CD14-positive monocyte (primary cell): Measurements from ENCODE around the gene SUSD1. TPM values are rescaled to one million over a fixed set of nuclear protein-coding genes. Genes with fewer than 3 reads are reported as not detected.

ENCODE experiments used
- DNase-seq, 3 donors: peaks; one replicate each; pipeline ENCODE4 v3.0.0-alpha.2; 2011 to 2022
- H2AFZ ChIP-seq: 2 replicates; pipeline ENCODE4 v1.6.0; 2012; ENCODE audit warnings: mild to moderate bottlenecking, low read depth, low read length, inconsistent platforms; ENCODE audit not compliant: insufficient read depth, poor library complexity, severe bottlenecking
- H3K27ac ChIP-seq, 2 donors: 1 replicate in 1 of 2; 2 replicates in 1 of 2; pipeline ENCODE4 v1.5.1; 2012 to 2013; ENCODE audit warnings: low read length in 2 of 2, control low read depth in 1 of 2, inconsistent platforms in 1 of 2, low read depth in 1 of 2, mild to moderate bottlenecking in 1 of 2
- H3K27me3 ChIP-seq, 2 donors: one replicate each; pipeline versions ENCODE4 v1.6.0 to v1.6.1; 2011 to 2013; ENCODE audit warnings: low read length in 2 of 2; ENCODE audit not compliant: control insufficient read depth in 2 of 2, insufficient read depth in 2 of 2
- H3K36me3 ChIP-seq, 2 donors: replicated peaks in 1 of 2; 1 replicate in 1 of 2; 2 replicates in 1 of 2; pipeline versions ENCODE4 v1.5.1 to v1.6.1; 2012 to 2013; ENCODE audit warnings: low read length in 2 of 2, control low read depth in 1 of 2, inconsistent platforms in 1 of 2, mild to moderate bottlenecking in 1 of 2; ENCODE audit not compliant: insufficient read depth in 2 of 2, control insufficient read depth in 1 of 2
- H3K4me1 ChIP-seq, 2 donors: 1 replicate in 1 of 2; 2 replicates in 1 of 2; pipeline versions ENCODE4 v1.5.1 to v1.6.1; 2012 to 2013; ENCODE audit warnings: low read length in 2 of 2, control low read depth in 1 of 2, inconsistent platforms in 1 of 2, mild to moderate bottlenecking in 1 of 2, moderate library complexity in 1 of 2; ENCODE audit not compliant: insufficient read depth in 2 of 2, control insufficient read depth in 1 of 2
- H3K4me2 ChIP-seq: replicated peaks from 2 replicates; pipeline ENCODE3; 2012; ENCODE audit warnings: low read length, moderate library complexity, mild to moderate bottlenecking; ENCODE audit not compliant: poor library complexity, severe bottlenecking; ENCODE audit errors: extremely low read depth
- H3K4me3 ChIP-seq, 3 experiments: fragments of 200-600 bp in 1 of 3; sonication (generic) in 1 of 3; replicated peaks in 1 of 3; 1 replicate in 2 of 3; 2 replicates in 1 of 3; pipeline ENCODE4 v1.5.1; 2011 to 2013; ENCODE audit warnings: low read length in 3 of 3, mild to moderate bottlenecking in 3 of 3, control low read depth in 2 of 3, low read depth in 2 of 3, inconsistent platforms in 1 of 3, moderate library complexity in 1 of 3
- H3K79me2 ChIP-seq: 2 replicates; pipeline ENCODE4 v1.6.0; 2012; ENCODE audit warnings: mild to moderate bottlenecking, control low read depth, inconsistent platforms, low read length, moderate library complexity; ENCODE audit not compliant: insufficient read depth
- H3K9ac ChIP-seq: 2 replicates; pipeline ENCODE4 v1.6.0; 2017; ENCODE audit warnings: low read length, mild to moderate bottlenecking; ENCODE audit not compliant: insufficient read depth, poor library complexity, severe bottlenecking
- H3K9me3 ChIP-seq, 2 donors: replicated peaks in 1 of 2; 1 replicate in 1 of 2; 2 replicates in 1 of 2; pipeline versions ENCODE4 v1.5.1 to v1.6.1; 2012 to 2013; ENCODE audit warnings: low read length in 2 of 2, control low read depth in 1 of 2; ENCODE audit not compliant: control insufficient read depth in 1 of 2, insufficient read depth in 1 of 2
- H4K20me1 ChIP-seq: 2 replicates; pipeline ENCODE4 v1.6.0; 2012; ENCODE audit warnings: mild to moderate bottlenecking, low read length, control low read depth, moderate library complexity; ENCODE audit not compliant: insufficient read depth
- H3K27ac Mint-ChIP-seq, 7 donors: one replicate each; pipeline ENCODE4 v1.8.0; 2020; ENCODE audit warnings: mild to moderate bottlenecking in 7 of 7, mixed read lengths in 7 of 7, moderate library complexity in 6 of 7, inconsistent platforms in 2 of 7
- H3K27me3 Mint-ChIP-seq, 3 donors: one replicate each; pipeline ENCODE4 v1.8.0; 2021 to 2022; ENCODE audit warnings: low read depth in 3 of 3, mild to moderate bottlenecking in 3 of 3, mixed read lengths in 3 of 3, moderate library complexity in 3 of 3, inconsistent platforms in 1 of 3
- H3K36me3 Mint-ChIP-seq, 2 donors: one replicate each; pipeline ENCODE4 v1.8.0; 2020; ENCODE audit warnings: mixed read lengths in 2 of 2, inconsistent platforms in 1 of 2, mild to moderate bottlenecking in 1 of 2
- H3K4me1 Mint-ChIP-seq: one replicate; pipeline ENCODE4 v1.8.0; 2020; ENCODE audit warnings: mild to moderate bottlenecking, mixed read lengths
- H3K4me3 Mint-ChIP-seq, 2 donors: one replicate each; pipeline ENCODE4 v1.8.0; 2020; ENCODE audit warnings: mild to moderate bottlenecking in 2 of 2, mixed read lengths in 2 of 2, moderate library complexity in 1 of 2
- H3K9me3 Mint-ChIP-seq, 7 donors: one replicate each; pipeline ENCODE4 v1.8.0; 2020 to 2022; ENCODE audit warnings: mixed read lengths in 7 of 7, mild to moderate bottlenecking in 6 of 7, moderate library complexity in 6 of 7, inconsistent platforms in 2 of 7
- CTCF ChIP-seq: fragments of 200-600 bp; IDR thresholded peaks from one replicate; pipeline ENCODE4 v1.8.0; 2022; ENCODE audit warnings: antibody characterized with exemption, mild to moderate bottlenecking
- WGBS: methylation state at CpG from one replicate; pipeline ENCODE4 v1.1.5; 2013; ENCODE audit warnings: missing lambda C conversion rate; ENCODE audit not compliant: insufficient coverage; 5-methylcytosine and 5-hydroxymethylcytosine counted together
- intact Hi-C, 2 donors: fragments of 100-400 bp; cut with micrococcal nuclease; formaldehyde crosslinking; loops; one replicate each; pipeline versions ENCODE4 v1.15.0 to v1.15.1; 2023
- polyA plus RNA-seq, 3 donors: library from polyadenylated mRNA; depleted of rRNA in 1 of 3; unstranded in 2 of 3; stranded (reverse) in 1 of 3; fragments of 300-500 nt in 2 of 3; fragments of >200 nt in 1 of 3; fragmentation: Illumina TruSeq in 2 of 3; gene quantifications; 1 replicate in 2 of 3; 2 replicates in 1 of 3; pipeline ENCODE4 v1.2.3, GENCODE V29; 2012 to 2021

Gene SUSD1
- polyA plus RNA-seq, 3 donors, result 29.1 to 42.3 (median 30.9) TPM

- Histone ChIP-seq H2AFZ (no peak overlapping the region), H3K4me3 (no peak overlapping the region), H4K20me1 (no peaks in the 10 kb centered on the region), H3K4me2 (no peak overlapping the region), H3K4me1 (no peaks in the 10 kb centered on the region), H3K27ac (no peak overlapping the region), H3K9ac (no peak overlapping the region), H3K79me2 (no peaks in the 10 kb centered on the region), H3K36me3 (peaks cover 0 to 6% of the 10 kb centered on the region in 2 donors), H3K9me3 (no peaks in the 10 kb centered on the region), H3K27me3 (no peaks in the 10 kb centered on the region)
- Mint-ChIP-seq H3K27ac (no peak overlapping the region), H3K9me3 (peaks cover 2 to 12% (median 2%) of the 10 kb centered on the region in 7 donors), H3K4me1 (peaks cover 4% of the 10 kb centered on the region), H3K36me3 (peaks cover 12 to 16% of the 10 kb centered on the region in 2 donors), H3K27me3 (peaks cover 2 to 3% (median 2%) of the 10 kb centered on the region in 3 donors), H3K4me3 (no peak overlapping the region)
- DNase-seq, result no peak
- TF ChIP-seq CTCF, result no peak
- WGBS, result no CpG with 5 or more reads among the region's 5 CpGs
- intact Hi-C loops, result no loop called here
Observed at GRCh38 chr9:112200711-112201110, 25.6 kb upstream of the SUSD1 start.

- Mint-ChIP-seq H3K27me3 (peaks cover 0 to 3% (median 2%) of the 10 kb centered on the region in 3 donors), H3K27ac (peak overlapping the region in 1 of 7 donors; percentile 78), H3K4me3 (no peak overlapping the region), H3K9me3 (peaks cover 2 to 6% (median 2%) of the 10 kb centered on the region in 7 donors), H3K36me3 (peaks cover 7% of the 10 kb centered on the region in 2 donors), H3K4me1 (peaks cover 17% of the 10 kb centered on the region)
- Histone ChIP-seq H4K20me1 (no peaks in the 10 kb centered on the region), H3K36me3 (no peaks in the 10 kb centered on the region), H3K4me2 (no peak overlapping the region), H3K4me1 (peaks cover 10 to 12% of the 10 kb centered on the region in 2 donors), H2AFZ (no peak overlapping the region), H3K27me3 (no peaks in the 10 kb centered on the region), H3K9ac (no peak overlapping the region), H3K79me2 (no peaks in the 10 kb centered on the region), H3K9me3 (no peaks in the 10 kb centered on the region), H3K4me3 (no peak overlapping the region), H3K27ac (no peak overlapping the region)
- WGBS, result 100% methylated on average over 1 of the region's 4 CpGs
- intact Hi-C loops, result no loop called here
- DNase-seq, result no peak
- no peak for TF ChIP-seq CTCF
Observed at GRCh38 chr9:112198646-112199045, 23.5 kb upstream of the SUSD1 start.
